Measurements from ENCODE around the gene SURF2. TPM values are rescaled to one million over a fixed set of nuclear protein-coding genes. Genes with fewer than 3 reads are reported as not detected.

SURF2 gene
- total and polyA plus RNA-seq, 2 experiments from 2014 or later, result 39.9 to 104 TPM

DNA sequence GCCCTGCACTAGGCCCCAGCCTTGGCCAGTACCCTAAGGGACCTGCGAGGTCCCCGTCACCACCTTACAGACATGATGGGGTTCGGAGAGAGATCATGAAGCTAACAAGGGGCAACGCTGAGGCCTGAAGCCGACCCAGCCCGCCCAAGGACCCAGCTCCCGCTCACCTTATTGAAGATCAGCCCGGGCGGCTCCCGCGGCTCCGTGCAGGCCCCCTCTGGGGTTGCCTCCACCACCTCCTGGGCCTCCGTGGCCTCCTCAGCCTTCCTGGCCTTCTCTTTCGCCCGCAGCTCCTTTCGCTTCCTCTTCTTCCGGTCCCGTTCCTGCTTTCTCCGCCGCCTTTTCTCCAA lies 24.0 kb upstream of the SURF2 start:
- peaks cover 19% of the 10 kb centered on the region for H3K79me2 ChIP-seq (replicated peaks; ENCODE audit: insufficient read depth)
- peaks cover 16% of the 10 kb centered on the region for H3K4me1 Mint-ChIP-seq
- peaks cover 12% of the 10 kb centered on the region; the same call in 1 of the 2 replicates for H4K20me1 ChIP-seq (replicated peaks; ENCODE audit: insufficient read depth)
- H3K27me3 Mint-ChIP-seq (ENCODE audit: insufficient read depth, low read depth, poor library complexity), result peaks cover 30% of the 10 kb centered on the region
- H3K27me3 ChIP-seq (ENCODE audit: insufficient read depth), result no peaks in the 10 kb centered on the region
- no peaks in the 10 kb centered on the region for H3K9me2 ChIP-seq (ENCODE audit: insufficient read depth)
- no peak overlapping the region for H3K4me3 ChIP-seq
- peaks cover 9% of the 10 kb centered on the region for H3K4me1 ChIP-seq (ENCODE audit: insufficient read depth)
- no peak for DNase-seq (ENCODE audit: low spot score)
- peaks cover 10% of the 10 kb centered on the region; the same call in 2 of the 3 replicates for H3K9me3 Mint-ChIP-seq
- H3K27ac ChIP-seq (ENCODE audit: low read depth), result no peak overlapping the region
- H3K36me3 Mint-ChIP-seq (ENCODE audit: low read depth), result peaks cover 66% of the 10 kb centered on the region
- H3K27ac Mint-ChIP-seq, result no peak overlapping the region
- no peak for ATAC-seq
- H3K4me2 ChIP-seq, result no peak overlapping the region
- peaks cover 32% of the 10 kb centered on the region for H3F3A ChIP-seq (replicated peaks; ENCODE audit: low read depth)
- no peak overlapping the region for H3K4me3 Mint-ChIP-seq
- no peak overlapping the region for H2AFZ ChIP-seq
- TF ChIP-seq ZNF331 (CRISPR knock-in tag; IDR thresholded peaks at IDR 0.05; ENCODE audit: low read depth), result no peak
- TF ChIP-seq EZH2phosphoT487 (IDR thresholded peaks at IDR 0.05; ENCODE audit: unreplicated experiment), result no peak
- no peak for TF ChIP-seq POLR2AphosphoS5 (IDR thresholded peaks at IDR 0.05; ENCODE audit: low read depth)
- TF ChIP-seq, protein P1, sequence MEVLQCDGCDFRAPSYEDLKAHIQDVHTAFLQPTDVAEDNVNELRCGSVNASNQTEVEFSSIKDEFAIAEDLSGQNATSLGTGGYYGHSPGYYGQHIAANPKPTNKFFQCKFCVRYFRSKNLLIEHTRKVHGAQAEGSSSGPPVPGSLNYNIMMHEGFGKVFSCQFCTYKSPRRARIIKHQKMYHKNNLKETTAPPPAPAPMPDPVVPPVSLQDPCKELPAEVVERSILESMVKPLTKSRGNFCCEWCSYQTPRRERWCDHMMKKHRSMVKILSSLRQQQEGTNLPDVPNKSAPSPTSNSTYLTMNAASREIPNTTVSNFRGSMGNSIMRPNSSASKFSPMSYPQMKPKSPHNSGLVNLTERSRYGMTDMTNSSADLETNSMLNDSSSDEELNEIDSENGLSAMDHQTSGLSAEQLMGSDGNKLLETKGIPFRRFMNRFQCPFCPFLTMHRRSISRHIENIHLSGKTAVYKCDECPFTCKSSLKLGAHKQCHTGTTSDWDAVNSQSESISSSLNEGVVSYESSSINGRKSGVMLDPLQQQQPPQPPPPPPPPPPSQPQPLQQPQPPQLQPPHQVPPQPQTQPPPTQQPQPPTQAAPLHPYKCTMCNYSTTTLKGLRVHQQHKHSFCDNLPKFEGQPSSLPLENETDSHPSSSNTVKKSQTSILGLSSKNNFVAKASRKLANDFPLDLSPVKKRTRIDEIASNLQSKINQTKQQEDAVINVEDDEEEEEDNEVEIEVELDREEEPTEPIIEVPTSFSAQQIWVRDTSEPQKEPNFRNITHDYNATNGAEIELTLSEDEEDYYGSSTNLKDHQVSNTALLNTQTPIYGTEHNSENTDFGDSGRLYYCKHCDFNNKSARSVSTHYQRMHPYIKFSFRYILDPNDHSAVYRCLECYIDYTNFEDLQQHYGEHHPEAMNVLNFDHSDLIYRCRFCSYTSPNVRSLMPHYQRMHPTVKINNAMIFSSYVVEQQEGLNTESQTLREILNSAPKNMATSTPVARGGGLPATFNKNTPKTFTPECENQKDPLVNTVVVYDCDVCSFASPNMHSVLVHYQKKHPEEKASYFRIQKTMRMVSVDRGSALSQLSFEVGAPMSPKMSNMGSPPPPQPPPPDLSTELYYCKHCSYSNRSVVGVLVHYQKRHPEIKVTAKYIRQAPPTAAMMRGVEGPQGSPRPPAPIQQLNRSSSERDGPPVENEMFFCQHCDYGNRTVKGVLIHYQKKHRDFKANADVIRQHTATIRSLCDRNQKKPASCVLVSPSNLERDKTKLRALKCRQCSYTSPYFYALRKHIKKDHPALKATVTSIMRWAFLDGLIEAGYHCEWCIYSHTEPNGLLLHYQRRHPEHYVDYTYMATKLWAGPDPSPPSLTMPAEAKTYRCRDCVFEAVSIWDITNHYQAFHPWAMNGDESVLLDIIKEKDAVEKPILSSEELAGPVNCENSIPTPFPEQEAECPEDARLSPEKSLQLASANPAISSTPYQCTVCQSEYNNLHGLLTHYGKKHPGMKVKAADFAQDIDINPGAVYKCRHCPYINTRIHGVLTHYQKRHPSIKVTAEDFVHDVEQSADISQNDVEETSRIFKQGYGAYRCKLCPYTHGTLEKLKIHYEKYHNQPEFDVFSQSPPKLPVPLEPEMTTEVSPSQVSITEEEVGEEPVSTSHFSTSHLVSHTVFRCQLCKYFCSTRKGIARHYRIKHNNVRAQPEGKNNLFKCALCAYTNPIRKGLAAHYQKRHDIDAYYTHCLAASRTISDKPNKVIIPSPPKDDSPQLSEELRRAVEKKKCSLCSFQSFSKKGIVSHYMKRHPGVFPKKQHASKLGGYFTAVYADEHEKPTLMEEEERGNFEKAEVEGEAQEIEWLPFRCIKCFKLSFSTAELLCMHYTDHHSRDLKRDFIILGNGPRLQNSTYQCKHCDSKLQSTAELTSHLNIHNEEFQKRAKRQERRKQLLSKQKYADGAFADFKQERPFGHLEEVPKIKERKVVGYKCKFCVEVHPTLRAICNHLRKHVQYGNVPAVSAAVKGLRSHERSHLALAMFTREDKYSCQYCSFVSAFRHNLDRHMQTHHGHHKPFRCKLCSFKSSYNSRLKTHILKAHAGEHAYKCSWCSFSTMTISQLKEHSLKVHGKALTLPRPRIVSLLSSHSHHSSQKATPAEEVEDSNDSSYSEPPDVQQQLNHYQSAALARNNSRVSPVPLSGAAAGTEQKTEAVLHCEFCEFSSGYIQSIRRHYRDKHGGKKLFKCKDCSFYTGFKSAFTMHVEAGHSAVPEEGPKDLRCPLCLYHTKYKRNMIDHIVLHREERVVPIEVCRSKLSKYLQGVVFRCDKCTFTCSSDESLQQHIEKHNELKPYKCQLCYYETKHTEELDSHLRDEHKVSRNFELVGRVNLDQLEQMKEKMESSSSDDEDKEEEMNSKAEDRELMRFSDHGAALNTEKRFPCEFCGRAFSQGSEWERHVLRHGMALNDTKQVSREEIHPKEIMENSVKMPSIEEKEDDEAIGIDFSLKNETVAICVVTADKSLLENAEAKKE (CRISPR knock-in tag; IDR thresholded peaks at IDR 0.05), result no peak
- no peak for TF ChIP-seq EZH2 (IDR thresholded peaks at IDR 0.05; ENCODE audit: low read depth, unreplicated experiment)
- TF ChIP-seq, protein P2, sequence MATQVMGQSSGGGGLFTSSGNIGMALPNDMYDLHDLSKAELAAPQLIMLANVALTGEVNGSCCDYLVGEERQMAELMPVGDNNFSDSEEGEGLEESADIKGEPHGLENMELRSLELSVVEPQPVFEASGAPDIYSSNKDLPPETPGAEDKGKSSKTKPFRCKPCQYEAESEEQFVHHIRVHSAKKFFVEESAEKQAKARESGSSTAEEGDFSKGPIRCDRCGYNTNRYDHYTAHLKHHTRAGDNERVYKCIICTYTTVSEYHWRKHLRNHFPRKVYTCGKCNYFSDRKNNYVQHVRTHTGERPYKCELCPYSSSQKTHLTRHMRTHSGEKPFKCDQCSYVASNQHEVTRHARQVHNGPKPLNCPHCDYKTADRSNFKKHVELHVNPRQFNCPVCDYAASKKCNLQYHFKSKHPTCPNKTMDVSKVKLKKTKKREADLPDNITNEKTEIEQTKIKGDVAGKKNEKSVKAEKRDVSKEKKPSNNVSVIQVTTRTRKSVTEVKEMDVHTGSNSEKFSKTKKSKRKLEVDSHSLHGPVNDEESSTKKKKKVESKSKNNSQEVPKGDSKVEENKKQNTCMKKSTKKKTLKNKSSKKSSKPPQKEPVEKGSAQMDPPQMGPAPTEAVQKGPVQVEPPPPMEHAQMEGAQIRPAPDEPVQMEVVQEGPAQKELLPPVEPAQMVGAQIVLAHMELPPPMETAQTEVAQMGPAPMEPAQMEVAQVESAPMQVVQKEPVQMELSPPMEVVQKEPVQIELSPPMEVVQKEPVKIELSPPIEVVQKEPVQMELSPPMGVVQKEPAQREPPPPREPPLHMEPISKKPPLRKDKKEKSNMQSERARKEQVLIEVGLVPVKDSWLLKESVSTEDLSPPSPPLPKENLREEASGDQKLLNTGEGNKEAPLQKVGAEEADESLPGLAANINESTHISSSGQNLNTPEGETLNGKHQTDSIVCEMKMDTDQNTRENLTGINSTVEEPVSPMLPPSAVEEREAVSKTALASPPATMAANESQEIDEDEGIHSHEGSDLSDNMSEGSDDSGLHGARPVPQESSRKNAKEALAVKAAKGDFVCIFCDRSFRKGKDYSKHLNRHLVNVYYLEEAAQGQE (IDR thresholded peaks at IDR 0.05; ENCODE audit: unreplicated experiment), result no peak
- TF ChIP-seq STAT1 (IDR thresholded peaks at IDR 0.05; ENCODE audit: unreplicated experiment), result no peak
- TF ChIP-seq ZNF114 (CRISPR knock-in tag; IDR thresholded peaks at IDR 0.05), result no peak
- no peak for TF ChIP-seq JUNB (IDR thresholded peaks at IDR 0.05; ENCODE audit: unreplicated experiment)
- TF ChIP-seq, protein P3, sequence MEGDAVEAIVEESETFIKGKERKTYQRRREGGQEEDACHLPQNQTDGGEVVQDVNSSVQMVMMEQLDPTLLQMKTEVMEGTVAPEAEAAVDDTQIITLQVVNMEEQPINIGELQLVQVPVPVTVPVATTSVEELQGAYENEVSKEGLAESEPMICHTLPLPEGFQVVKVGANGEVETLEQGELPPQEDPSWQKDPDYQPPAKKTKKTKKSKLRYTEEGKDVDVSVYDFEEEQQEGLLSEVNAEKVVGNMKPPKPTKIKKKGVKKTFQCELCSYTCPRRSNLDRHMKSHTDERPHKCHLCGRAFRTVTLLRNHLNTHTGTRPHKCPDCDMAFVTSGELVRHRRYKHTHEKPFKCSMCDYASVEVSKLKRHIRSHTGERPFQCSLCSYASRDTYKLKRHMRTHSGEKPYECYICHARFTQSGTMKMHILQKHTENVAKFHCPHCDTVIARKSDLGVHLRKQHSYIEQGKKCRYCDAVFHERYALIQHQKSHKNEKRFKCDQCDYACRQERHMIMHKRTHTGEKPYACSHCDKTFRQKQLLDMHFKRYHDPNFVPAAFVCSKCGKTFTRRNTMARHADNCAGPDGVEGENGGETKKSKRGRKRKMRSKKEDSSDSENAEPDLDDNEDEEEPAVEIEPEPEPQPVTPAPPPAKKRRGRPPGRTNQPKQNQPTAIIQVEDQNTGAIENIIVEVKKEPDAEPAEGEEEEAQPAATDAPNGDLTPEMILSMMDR (conservative IDR thresholded peaks at IDR 0.05; ENCODE audit: low read depth in 2 of 2), result no peak
- peaks cover 10% of the 10 kb centered on the region for H3K36me3 ChIP-seq (ENCODE audit: insufficient read depth)
